ENCODE results near the gene MB21D2.

GRCh38 chr3:192850451-192850981, 67.1 kb downstream of the MB21D2 start:
- TF ChIP-seq CTCF (IDR thresholded peaks at IDR 0.05) (no peak), EZH2 (IDR thresholded peaks at IDR 0.05; ENCODE audit: borderline replicate concordance, insufficient read depth, low read depth, low read length, poor library complexity, severe bottlenecking) (no peak)

Data from B cell (primary cell).